Right ventricle myocardium superior (tissue), 1 donor: ENCODE data around the gene ALOX12B. TPM values are rescaled to one million over a fixed set of nuclear protein-coding genes. Genes with fewer than 3 reads are reported as not detected.
"Not testable (repeated sequence)": the region's sequence is repeated elsewhere in the genome, so short reads cannot be mapped to it uniquely, and the experiment has no call there.

Source experiments
- ATAC-seq: fragments of 200-7000 bp; cut with Tn5 transposase; one replicate; pipeline ENCODE4 v1.9.1; 2020; ENCODE audit warnings: mild to moderate bottlenecking; ENCODE audit not compliant: poor library complexity
- DNase-seq: peaks from one replicate; pipeline ENCODE4 v3.0.0-alpha.2; 2020
- intact Hi-C: fragments of 100-400 bp; cut with DNase I; formaldehyde crosslinking; loops from one replicate; pipeline ENCODE4 v1.11.2; 2022
- total RNA-seq: library from RNA; stranded (reverse); fragmentation: NEBNext Ultra II Directional; extraction: Animal tissue kit (Norgen Biotek cat#: 25700); gene quantifications from one replicate; pipeline ENCODE4 v1.2.1, GENCODE V29; 2021
- donor health status: DM: no; HTN: yes; CAD: no; lungs with severe emphysema.

Gene ALOX12B
- total RNA-seq, 1 donor from 2014 or later, result not detected

DNA sequence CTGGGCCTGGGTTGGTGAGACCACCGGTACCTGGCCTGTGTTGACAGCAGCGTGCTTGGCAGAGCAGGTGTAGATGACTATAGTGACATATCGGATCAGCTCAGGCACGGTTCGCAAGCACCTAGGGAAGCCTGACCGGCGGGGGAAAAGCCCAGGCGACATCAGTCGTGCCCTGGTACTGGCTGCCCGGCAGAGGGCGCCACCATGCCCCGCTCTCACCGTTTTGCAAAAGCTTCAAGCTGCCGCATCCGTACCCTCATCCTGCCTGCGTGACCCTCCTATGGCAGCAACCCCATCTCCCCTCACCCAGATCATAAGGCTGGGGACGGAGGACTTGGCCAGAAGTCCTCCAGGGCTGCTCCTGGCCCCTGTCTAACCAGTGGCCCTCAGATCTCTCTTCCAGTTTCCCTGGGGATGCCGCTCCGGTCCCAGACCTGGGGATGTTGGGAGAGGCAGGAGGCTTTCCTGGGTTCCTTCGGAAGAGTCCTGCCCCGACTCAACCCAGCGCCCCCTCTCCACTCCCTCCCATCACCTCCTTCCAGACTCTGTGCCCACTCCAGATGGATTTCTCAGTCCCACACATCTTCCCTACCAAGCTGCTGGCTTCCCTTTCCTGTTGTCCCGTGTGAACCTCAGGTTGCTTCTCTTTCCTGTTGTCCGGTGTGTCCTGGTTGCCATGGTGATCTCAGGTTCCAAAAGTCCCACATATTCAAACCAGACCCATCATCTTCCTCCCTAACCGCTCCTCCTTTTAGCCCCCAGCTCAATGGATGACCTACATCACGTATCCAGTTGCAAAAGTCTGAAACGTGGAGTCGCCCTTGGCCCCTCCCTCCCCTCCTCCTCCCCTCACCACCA lies 13.7 kb downstream of the ALOX12B start:
- DNase-seq, result peak; percentile 80
- intact Hi-C loops, result loop anchor here (10.0 kb wide), 1 partner anchor 221 kb away; the partner anchor contains the start of gene SLC25A35
- peak; percentile 71 for ATAC-seq

DNA sequence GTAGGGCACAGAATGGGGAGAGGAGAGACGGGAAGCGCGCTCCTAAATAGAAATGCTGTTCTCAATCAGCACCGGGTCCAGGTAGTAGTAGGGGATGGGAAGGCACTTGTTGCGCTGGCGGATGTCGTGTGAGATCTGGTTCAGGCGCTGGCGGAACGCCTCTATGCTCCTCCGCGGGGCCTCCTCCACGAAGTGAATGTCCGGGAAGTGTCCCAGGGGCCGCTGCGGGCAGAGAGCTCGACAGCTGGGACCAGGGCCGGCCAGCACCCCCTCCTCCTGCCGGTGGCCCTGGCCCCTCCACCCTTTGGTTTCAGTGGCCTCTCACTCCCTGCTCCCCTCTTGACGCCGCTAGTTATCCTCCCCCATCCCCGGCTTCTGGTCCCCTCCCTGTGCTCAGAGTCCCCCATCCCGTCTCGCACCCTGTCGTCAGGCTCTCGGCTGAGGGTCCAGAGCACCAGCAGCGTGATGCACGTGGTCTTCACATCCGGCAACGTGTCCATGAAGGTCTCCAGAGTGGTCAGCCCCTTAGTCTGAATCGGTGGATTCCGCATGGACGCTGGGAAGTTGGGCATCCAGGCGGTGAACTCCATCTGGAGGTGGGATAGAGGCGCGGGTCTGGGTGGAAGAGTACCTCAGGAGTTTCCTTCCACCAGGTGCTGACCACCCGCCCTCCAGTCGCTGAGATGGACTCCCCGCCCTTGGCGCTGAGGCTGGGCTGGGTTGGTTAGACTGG lies 14.6 kb downstream of the ALOX12B start:
- peak; percentile 41 for DNase-seq
- peak; percentile 20 for ATAC-seq
- intact Hi-C loops, result loop anchor here (10.0 kb wide), 1 partner anchor 222 kb away; the partner anchor contains the start of gene SLC25A35

DNA sequence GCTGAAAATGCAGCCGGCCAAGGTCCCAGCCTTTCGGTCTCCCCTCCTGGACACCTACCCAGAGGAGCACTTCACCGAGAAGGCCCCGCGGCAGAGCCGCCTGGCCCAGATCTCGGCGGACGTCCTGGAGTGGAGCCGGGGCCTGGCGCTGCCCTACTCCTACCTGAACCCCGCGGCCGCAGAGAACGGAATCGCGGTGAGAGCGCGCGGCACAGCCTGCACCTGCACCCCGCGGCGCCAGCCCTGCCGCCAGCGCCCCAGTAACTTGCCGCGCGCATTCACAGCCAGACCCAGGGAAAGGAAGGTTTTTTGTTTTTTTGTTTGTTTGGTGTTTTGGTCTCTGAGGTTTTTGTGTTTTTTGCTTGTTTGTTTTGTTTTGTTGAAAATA lies 15.2 kb downstream of the ALOX12B start:
- ATAC-seq, result no peak
- intact Hi-C loops, result loop anchor here (10.0 kb wide), 1 partner anchor 222 kb away; the partner anchor contains the start of gene SLC25A35

DNA sequence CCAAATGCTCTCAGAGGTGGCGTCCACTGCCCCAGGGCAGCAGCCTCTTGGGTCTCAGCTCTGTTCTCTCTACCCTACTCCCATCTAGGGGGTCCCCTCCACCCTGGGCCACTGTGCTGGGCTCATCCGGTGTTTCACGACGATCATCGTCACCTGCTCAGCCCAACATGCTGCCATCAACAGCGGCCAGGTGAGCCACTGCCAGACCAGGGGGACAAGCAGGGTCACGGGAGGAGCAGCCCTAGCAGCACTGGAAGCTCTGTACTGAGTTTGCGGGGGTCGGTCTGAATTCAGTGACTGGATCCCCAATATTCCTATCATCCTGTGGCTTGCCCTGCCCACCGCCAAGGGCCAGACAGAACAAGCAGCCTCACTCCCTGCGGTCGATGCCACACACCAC lies 16.0 kb downstream of the ALOX12B start:
- ATAC-seq (no peak), DNase-seq (peak; percentile 8)
- intact Hi-C loops, result loop anchor here (10.0 kb wide), 1 partner anchor 223 kb away; the partner anchor contains the start of gene SLC25A35

More for the DNA sequence above, 15.2 kb downstream of the ALOX12B start:
- DNase-seq, result peak; percentile 34

DNA sequence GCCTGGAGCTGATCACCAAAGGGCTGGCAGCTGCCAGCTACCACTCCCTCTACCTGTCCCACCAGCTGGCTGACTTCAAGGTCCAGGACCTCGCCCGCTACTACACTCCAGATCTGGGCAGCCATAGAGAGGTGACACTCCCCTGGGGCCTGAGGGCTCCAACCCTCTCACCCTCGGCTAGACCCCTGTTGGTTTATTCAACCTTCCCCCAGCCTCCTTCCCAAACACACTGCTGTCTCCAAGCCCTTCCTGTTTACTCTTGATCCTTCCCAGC lies 18.0 kb downstream of the ALOX12B start:
- intact Hi-C loops, result no loop called here
- DNase-seq (peak; percentile 17), ATAC-seq (no peak)

DNA sequence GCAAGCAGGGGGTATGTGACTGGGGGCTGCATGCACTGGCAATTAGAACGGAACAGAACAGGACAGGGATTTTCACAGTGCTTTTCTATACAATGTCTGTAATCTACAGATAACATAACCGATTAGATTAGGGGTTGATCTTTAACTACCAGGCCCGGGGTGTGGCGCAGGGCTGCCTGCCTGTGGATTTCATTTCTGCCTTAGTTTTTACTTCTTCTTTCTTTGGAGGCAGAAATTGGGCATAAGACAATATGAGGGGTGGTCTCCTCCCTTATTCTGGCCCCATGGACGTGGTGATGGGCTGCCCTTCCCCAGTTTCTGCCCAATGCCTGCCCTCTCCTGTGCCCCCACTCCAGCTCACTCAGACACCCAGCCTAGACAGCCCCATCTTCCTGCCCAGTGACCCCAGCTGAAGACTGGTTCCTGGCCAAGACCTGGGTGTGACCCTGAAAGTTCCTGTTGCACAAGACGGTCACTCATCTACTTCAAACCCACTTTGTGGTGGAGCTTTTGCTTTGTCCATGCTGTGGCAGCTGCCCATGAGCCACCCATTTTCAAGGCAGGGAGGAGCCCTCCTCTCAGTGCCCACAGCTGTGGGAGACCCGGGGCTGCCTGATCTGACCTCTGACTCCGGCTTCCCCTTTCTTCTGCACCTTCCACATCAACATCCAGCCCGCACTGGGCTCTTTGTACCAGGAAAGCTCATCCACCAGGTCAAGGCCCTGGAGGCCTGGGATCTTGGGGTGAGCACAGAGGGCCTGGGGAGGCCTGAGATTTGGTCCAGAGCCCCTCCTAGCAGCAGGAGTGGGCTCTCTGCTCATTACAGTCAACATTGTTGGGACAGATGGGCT lies 18.6 kb downstream of the ALOX12B start:
- DNase-seq (peak; percentile 67), ATAC-seq (peak; percentile 60)
- intact Hi-C loops, result no loop called here

DNA sequence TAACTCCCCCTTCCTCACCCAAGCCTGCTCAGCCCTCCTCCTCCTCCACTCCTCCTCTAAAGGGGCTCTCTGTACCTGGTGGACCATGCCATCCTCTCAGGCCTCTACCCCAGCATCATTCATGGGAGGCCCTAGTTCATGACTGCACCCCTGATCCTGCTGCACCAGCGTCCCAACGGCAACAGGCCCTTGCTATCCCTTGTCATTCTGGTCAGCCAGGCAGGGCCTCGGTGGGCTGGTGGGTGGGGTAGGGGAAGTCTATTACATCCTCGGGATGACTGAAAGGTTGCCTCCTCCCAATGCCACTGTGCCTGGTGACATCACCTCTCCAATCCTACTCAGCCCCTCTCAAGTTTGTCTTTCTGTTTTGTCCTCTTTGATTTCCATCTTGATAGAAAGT lies 19.7 kb downstream of the ALOX12B start:
- DNase-seq, result peak; percentile 21
- intact Hi-C loops, result no loop called here

DNA sequence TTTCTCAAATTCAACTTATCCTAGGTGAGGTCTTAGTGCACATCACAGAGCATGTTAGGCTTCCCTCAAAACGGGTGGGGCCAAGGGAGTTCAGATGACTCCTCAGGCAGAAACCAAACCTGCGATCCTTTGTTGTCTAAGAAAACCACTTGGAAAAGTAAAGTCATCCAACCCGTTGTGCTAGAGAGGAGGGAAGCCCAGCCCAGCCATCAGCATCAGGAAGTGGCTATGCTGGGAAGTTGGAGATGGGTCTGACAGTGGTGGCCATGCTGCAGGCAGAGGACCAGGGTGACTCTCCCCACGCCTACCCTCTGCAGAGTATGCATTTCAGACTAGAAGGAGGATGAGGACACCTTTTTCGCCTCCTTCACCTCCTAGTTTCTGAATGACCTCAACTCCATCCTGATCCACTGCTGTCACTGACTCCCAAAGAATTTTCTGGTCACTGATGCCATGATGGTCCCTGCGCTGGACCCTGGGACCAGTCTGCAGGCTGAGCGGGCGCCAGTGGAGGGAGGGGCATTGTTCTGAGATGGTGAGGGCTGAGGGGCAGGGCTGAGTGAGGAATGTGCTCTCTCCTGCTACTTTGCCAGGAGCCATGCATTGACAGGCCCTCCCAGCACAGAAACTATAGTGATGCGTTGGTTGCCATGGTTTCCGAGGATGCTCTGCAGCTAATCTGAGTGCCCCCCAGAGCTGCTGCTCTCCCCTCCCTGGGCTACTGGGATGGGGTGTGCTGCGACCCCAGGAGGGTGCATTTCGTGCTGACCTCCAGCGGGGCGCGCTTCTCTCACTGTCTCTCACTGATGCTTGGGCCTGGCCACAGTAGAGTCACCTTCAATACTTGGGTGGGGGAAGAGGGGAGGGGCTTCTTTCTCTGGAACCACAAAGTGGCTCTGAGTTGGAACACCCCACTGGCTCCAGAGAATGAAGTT lies 20.4 kb downstream of the ALOX12B start:
- ATAC-seq, result no peak
- intact Hi-C loops, result no loop called here
- peak; percentile 15 for DNase-seq

More for the DNA sequence above, 19.7 kb downstream of the ALOX12B start:
- ATAC-seq, result no peak

DNA sequence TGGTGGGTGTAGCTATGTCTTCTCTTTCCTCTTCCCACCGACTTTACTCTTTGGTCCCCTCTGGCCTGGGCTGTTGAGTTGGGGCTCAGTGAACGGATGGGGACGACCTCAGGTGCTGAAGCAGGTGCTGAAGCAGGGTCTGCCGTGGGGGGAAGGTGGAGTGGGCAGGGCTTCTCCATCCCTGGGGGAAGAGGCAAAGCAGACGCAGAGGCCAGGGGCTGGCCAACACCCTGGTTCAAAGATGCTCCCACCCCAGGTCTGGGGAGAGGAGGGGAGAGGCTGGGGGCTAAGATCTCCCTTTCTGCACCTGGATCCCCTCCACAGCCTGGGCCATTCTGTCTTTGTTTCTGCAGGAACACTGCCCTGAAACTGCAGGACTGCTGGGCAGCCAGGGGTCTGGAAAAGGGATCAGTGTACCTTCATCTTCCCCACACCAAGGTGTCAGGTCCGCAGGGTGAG lies 22.9 kb downstream of the ALOX12B start:
- intact Hi-C loops, result no loop called here
- DNase-seq, result peak; percentile 34
- no peak for ATAC-seq

DNA sequence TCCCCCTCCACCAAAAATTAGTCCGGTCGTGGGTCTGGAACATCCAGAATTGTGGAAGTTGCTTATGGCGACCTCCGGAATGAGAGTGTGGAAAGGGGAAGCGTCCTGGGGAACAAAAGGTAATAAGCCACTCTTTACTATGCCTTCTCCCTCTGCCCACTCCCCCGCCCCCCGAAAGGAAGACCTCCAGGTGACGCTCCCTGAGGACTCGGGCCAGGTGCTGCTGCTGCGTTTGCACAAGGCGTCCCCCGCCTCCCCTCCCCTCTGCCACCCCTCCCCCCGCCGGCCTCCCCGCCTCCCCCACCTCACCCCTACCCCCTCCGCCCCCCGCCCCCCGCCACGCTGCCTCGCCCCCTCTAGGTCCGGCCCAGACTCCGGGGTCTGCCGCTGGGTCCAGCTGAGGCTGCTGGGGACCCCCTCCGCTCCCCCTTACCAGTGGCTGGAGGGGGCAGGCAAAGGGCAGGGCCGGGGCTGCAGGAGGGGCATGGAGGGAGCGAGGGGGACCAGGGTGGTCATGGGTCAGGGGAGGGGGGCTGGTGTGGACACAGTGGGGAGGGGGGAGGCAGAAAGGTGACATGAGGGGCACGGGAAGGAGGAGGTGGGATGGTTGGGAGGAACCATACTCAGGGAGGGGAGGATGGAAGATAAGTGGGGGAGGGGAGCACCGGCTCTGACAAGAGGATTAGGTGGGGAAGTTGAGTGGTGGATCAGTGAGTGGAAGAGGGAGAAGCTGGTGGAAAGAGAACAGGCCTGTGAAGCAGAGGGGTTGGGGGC lies 23.6 kb downstream of the ALOX12B start:
- DNase-seq, result peak; percentile 19
- intact Hi-C loops, result no loop called here
- ATAC-seq, result no peak

DNA sequence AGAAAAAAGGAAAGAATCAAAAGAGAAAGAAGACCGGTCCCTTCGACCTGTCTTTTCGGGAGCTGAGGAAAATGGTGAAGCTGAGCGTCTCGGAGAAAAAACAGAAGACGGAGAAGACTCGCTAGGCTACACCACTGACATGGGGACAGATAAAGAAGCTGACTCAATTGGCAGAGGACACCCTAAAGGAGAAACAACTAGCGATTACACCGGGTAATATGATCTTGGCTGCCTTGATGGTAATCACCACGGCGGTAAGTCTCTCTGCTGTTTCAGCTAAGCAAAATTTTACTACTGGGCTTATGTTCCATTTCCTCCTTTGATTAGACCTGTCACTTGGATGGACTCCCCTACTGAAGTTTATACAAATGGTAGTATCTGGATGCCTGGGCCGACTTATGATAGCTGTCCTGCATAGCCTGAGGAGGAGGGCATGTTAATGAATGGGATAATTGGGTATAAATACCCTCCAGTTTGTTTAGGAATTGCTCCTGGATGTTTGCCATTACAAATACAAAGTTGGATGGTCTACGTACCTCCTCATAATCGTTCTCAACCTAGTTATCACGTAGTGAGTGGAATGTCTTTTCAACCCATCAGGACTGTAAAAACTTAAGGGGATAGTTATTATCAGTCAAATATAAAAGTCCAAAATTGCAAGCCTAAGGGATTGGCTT lies 24.6 kb downstream of the ALOX12B start:
- DNase-seq (no peak), ATAC-seq (no peak)
- intact Hi-C loops, result no loop called here

DNA sequence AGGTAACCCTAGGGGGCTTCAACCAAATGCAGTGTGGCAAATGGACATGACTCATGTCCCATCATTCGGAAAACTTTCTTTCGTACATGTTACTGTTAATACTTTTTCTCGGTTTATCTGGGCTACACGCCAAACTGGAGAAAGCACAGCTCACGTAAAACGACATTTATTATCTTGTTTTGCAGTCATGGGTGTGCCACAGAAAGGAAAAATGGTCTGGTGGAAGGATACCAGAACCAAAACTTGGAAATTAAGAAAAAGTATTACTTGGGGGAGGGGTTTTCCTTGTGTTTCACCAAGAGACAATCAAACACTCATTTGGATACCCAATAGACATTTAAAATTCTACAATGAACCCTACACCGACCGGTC lies 25.1 kb downstream of the ALOX12B start:
- DNase-seq, result no peak
- intact Hi-C loops, result no loop called here
- ATAC-seq, result no peak

DNA sequence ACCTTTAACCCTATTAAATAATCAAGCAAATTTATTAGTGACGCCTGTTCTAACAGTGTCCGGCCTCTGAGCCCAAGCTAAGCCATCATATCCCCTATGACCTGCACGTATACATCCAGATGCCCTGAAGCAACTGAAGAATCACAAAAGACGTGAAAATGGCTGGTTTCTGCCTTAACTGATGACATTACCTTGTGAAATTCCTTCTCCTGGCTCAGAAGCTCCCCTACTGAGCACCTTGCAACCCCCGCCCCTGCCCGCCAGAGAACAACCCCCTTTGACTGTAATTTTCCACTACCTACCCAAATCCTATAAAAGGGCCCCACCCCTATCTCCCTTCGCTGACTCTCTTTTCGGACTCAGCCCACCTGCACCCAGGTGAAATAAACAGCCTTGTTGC lies 25.7 kb downstream of the ALOX12B start:
- DNase-seq, intact Hi-C loops, ATAC-seq: not testable (repeated sequence)

DNA sequence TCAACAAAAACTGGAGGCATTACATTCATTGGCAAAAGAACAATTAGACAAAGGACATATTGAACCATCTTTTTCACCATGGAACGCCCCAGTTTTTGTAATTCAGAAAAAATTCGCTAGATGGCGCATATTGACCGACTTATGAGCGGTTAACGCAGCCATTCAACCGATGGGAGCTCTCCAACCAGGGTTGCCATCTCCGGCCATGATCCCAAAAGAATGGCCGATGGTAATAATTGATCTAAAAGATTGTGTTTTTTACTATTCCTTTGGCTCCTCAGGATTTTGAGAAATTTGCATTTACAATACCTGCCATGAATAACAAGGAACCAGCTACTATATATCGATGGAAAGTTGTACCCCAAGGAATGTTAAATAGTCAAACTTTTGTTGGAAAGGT lies 27.2 kb downstream of the ALOX12B start:
- peak; percentile 64 for ATAC-seq
- intact Hi-C loops, result no loop called here
- no peak for DNase-seq

DNA sequence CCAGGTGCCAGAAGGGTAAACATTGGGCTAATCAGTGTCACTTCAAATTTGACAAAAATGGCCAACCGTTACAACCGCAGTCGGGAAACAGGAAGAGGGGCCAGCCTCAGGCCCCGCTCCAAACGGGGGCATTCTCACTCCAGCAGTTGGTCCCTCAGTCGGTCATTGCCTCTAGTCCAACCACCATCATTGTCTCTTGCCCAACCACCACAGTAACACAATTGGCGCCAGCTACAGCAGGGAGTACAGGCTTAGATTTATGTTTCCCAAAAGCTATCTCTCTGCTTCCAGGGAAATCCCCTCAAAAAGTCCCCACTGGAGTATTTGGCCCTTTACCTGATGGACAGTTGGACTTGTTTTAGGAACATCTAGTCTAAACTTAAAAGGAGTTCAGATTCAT lies 28.4 kb downstream of the ALOX12B start:
- DNase-seq, result no peak

DNA sequence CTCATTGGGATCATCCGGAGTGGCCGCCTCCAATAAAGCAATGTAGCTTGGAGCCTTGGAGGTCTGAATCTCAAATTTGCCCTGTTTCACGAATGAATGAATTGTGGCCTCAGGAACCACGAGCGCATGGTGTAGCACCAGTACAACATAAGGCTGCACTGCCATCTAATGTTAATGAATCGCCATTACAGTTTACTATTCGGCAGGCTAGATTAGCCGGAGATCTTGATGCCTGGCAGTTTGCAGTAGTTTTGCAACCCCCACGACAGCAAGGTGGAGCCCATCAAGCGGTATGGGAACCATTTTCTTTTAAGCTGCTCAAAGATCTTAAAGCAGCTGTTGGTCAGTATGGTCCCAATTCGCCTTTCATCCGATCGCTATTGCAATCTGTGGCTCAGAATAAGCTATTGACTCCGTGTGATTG lies 29.8 kb downstream of the ALOX12B start:
- DNase-seq, result no peak
- peak; percentile 86 for ATAC-seq
- intact Hi-C loops, result no loop called here

More for the DNA sequence above, 28.4 kb downstream of the ALOX12B start:
- intact Hi-C loops, result no loop called here
- no peak for ATAC-seq
